ENCODE measurements around the gene GPBAR1. TPM values are rescaled to one million over a fixed set of nuclear protein-coding genes. Genes with fewer than 3 reads are reported as not detected.

Gene GPBAR1
- total and polyA plus RNA-seq, 2 experiments from 2014 or later = 0.44 TPM; not detected in 1

DNA sequence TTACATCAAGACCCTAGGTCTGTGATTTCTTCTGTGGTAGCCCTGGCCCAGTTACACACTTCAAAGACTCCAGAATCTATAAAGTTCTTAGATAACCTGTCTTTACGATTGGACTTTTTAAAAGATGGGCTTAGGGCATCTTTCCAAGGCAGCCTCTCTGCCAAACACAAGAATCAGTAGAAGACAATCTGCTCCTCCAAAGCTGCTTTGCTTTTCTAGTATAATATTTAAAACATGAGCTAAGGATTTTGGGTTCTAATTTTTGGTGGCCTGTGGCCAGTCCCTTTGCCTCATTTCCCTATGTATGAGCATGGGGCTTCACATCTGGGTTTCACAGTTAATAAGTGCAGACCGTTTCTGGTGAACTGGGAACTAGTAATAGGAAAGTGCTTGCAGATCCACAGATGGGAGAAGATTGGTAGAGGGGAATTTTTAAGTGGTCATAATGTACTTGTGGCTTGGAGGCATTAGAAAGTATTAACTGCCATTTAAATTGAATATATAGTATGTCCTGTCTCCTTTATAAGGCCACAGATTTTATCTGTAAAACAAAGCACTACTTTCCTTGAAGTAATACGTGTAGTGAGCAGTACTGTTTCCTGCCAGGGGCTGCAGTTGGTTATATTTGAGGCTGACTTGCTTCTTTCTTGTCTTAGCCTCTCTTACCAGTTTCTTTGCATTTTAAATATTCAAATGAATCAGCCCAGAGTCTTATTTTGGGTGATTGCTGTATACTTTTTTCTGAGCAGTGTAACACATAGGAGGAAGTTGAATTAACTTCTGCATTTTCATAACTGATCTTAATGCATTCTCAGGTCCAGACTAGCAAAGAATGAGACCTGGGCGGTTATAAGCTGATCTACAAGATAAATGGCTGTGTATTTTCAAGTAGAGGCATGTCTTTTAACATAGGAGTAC is 42.3 kb upstream of the GPBAR1 start:
- H3K4me2 ChIP-seq = peak overlapping the region; percentile 92
- Mint-ChIP-seq H3K4me1 (peaks cover 28% of the 10 kb centered on the region), H3K9me3 (no peaks in the 10 kb centered on the region), H3K4me3 (peak overlapping the region; percentile 89), H3K36me3 (ENCODE audit: low read depth) (peaks cover 26% of the 10 kb centered on the region), H3K27ac (peak overlapping the region; percentile 92), H3K27me3 (ENCODE audit: insufficient read depth, low read depth, poor library complexity) (peaks cover 13% of the 10 kb centered on the region)
- peak overlapping the region; percentile 99 for H3K4me3 ChIP-seq
- H3K79me2 ChIP-seq (replicated peaks; ENCODE audit: insufficient read depth) = peaks cover 63% of the 10 kb centered on the region
- DNase-seq (ENCODE audit: low spot score) = no peak
- TF ChIP-seq CREB1 (CRISPR knock-in tag; IDR thresholded peaks at IDR 0.05; ENCODE audit: low read depth) (no peak), EZH2phosphoT487 (IDR thresholded peaks at IDR 0.05; ENCODE audit: unreplicated experiment) (no peak), STAT1 (IDR thresholded peaks at IDR 0.05; ENCODE audit: unreplicated experiment) (no peak), JUNB (IDR thresholded peaks at IDR 0.05; ENCODE audit: unreplicated experiment) (no peak), EZH2 (IDR thresholded peaks at IDR 0.05; ENCODE audit: low read depth, unreplicated experiment) (no peak), ZNF331 (CRISPR knock-in tag; IDR thresholded peaks at IDR 0.05; ENCODE audit: low read depth) (no peak), ZNF114 (CRISPR knock-in tag; IDR thresholded peaks at IDR 0.05) (no peak)
- TF ChIP-seq, protein P1, sequence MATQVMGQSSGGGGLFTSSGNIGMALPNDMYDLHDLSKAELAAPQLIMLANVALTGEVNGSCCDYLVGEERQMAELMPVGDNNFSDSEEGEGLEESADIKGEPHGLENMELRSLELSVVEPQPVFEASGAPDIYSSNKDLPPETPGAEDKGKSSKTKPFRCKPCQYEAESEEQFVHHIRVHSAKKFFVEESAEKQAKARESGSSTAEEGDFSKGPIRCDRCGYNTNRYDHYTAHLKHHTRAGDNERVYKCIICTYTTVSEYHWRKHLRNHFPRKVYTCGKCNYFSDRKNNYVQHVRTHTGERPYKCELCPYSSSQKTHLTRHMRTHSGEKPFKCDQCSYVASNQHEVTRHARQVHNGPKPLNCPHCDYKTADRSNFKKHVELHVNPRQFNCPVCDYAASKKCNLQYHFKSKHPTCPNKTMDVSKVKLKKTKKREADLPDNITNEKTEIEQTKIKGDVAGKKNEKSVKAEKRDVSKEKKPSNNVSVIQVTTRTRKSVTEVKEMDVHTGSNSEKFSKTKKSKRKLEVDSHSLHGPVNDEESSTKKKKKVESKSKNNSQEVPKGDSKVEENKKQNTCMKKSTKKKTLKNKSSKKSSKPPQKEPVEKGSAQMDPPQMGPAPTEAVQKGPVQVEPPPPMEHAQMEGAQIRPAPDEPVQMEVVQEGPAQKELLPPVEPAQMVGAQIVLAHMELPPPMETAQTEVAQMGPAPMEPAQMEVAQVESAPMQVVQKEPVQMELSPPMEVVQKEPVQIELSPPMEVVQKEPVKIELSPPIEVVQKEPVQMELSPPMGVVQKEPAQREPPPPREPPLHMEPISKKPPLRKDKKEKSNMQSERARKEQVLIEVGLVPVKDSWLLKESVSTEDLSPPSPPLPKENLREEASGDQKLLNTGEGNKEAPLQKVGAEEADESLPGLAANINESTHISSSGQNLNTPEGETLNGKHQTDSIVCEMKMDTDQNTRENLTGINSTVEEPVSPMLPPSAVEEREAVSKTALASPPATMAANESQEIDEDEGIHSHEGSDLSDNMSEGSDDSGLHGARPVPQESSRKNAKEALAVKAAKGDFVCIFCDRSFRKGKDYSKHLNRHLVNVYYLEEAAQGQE (IDR thresholded peaks at IDR 0.05; ENCODE audit: unreplicated experiment) = no peak
- TF ChIP-seq, protein P2, sequence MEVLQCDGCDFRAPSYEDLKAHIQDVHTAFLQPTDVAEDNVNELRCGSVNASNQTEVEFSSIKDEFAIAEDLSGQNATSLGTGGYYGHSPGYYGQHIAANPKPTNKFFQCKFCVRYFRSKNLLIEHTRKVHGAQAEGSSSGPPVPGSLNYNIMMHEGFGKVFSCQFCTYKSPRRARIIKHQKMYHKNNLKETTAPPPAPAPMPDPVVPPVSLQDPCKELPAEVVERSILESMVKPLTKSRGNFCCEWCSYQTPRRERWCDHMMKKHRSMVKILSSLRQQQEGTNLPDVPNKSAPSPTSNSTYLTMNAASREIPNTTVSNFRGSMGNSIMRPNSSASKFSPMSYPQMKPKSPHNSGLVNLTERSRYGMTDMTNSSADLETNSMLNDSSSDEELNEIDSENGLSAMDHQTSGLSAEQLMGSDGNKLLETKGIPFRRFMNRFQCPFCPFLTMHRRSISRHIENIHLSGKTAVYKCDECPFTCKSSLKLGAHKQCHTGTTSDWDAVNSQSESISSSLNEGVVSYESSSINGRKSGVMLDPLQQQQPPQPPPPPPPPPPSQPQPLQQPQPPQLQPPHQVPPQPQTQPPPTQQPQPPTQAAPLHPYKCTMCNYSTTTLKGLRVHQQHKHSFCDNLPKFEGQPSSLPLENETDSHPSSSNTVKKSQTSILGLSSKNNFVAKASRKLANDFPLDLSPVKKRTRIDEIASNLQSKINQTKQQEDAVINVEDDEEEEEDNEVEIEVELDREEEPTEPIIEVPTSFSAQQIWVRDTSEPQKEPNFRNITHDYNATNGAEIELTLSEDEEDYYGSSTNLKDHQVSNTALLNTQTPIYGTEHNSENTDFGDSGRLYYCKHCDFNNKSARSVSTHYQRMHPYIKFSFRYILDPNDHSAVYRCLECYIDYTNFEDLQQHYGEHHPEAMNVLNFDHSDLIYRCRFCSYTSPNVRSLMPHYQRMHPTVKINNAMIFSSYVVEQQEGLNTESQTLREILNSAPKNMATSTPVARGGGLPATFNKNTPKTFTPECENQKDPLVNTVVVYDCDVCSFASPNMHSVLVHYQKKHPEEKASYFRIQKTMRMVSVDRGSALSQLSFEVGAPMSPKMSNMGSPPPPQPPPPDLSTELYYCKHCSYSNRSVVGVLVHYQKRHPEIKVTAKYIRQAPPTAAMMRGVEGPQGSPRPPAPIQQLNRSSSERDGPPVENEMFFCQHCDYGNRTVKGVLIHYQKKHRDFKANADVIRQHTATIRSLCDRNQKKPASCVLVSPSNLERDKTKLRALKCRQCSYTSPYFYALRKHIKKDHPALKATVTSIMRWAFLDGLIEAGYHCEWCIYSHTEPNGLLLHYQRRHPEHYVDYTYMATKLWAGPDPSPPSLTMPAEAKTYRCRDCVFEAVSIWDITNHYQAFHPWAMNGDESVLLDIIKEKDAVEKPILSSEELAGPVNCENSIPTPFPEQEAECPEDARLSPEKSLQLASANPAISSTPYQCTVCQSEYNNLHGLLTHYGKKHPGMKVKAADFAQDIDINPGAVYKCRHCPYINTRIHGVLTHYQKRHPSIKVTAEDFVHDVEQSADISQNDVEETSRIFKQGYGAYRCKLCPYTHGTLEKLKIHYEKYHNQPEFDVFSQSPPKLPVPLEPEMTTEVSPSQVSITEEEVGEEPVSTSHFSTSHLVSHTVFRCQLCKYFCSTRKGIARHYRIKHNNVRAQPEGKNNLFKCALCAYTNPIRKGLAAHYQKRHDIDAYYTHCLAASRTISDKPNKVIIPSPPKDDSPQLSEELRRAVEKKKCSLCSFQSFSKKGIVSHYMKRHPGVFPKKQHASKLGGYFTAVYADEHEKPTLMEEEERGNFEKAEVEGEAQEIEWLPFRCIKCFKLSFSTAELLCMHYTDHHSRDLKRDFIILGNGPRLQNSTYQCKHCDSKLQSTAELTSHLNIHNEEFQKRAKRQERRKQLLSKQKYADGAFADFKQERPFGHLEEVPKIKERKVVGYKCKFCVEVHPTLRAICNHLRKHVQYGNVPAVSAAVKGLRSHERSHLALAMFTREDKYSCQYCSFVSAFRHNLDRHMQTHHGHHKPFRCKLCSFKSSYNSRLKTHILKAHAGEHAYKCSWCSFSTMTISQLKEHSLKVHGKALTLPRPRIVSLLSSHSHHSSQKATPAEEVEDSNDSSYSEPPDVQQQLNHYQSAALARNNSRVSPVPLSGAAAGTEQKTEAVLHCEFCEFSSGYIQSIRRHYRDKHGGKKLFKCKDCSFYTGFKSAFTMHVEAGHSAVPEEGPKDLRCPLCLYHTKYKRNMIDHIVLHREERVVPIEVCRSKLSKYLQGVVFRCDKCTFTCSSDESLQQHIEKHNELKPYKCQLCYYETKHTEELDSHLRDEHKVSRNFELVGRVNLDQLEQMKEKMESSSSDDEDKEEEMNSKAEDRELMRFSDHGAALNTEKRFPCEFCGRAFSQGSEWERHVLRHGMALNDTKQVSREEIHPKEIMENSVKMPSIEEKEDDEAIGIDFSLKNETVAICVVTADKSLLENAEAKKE (CRISPR knock-in tag; IDR thresholded peaks at IDR 0.05) = no peak
- TF ChIP-seq, protein P3, sequence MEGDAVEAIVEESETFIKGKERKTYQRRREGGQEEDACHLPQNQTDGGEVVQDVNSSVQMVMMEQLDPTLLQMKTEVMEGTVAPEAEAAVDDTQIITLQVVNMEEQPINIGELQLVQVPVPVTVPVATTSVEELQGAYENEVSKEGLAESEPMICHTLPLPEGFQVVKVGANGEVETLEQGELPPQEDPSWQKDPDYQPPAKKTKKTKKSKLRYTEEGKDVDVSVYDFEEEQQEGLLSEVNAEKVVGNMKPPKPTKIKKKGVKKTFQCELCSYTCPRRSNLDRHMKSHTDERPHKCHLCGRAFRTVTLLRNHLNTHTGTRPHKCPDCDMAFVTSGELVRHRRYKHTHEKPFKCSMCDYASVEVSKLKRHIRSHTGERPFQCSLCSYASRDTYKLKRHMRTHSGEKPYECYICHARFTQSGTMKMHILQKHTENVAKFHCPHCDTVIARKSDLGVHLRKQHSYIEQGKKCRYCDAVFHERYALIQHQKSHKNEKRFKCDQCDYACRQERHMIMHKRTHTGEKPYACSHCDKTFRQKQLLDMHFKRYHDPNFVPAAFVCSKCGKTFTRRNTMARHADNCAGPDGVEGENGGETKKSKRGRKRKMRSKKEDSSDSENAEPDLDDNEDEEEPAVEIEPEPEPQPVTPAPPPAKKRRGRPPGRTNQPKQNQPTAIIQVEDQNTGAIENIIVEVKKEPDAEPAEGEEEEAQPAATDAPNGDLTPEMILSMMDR (conservative IDR thresholded peaks at IDR 0.05; ENCODE audit: low read depth in 2 of 2) = no peak
- TF ChIP-seq, protein P4, sequence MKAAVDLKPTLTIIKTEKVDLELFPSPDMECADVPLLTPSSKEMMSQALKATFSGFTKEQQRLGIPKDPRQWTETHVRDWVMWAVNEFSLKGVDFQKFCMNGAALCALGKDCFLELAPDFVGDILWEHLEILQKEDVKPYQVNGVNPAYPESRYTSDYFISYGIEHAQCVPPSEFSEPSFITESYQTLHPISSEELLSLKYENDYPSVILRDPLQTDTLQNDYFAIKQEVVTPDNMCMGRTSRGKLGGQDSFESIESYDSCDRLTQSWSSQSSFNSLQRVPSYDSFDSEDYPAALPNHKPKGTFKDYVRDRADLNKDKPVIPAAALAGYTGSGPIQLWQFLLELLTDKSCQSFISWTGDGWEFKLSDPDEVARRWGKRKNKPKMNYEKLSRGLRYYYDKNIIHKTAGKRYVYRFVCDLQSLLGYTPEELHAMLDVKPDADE (IDR thresholded peaks at IDR 0.05) = no peak
- H3F3A ChIP-seq (replicated peaks; ENCODE audit: low read depth) = peaks cover 3% of the 10 kb centered on the region; the same call in 1 of the 2 replicates
- H3K27ac ChIP-seq (ENCODE audit: low read depth) = peak overlapping the region; percentile 86; the same call in 1 of the 2 replicates
- H4K20me1 ChIP-seq (replicated peaks; ENCODE audit: insufficient read depth) = peaks cover 49% of the 10 kb centered on the region
- H3K9me2 ChIP-seq (ENCODE audit: insufficient read depth) = no peaks in the 10 kb centered on the region
- no peak for ATAC-seq
- H3K4me1 ChIP-seq (ENCODE audit: insufficient read depth) = peaks cover 37% of the 10 kb centered on the region
- no peak overlapping the region for H2AFZ ChIP-seq
- H3K27me3 ChIP-seq (ENCODE audit: insufficient read depth) = no peaks in the 10 kb centered on the region
- 0 out of 2 replicates have a peak, but pooled peaks cover 11% of the 10 kb centered on the region for H3K36me3 ChIP-seq (ENCODE audit: insufficient read depth)
